ENCODE results near the gene PRDM2.

DNA sequence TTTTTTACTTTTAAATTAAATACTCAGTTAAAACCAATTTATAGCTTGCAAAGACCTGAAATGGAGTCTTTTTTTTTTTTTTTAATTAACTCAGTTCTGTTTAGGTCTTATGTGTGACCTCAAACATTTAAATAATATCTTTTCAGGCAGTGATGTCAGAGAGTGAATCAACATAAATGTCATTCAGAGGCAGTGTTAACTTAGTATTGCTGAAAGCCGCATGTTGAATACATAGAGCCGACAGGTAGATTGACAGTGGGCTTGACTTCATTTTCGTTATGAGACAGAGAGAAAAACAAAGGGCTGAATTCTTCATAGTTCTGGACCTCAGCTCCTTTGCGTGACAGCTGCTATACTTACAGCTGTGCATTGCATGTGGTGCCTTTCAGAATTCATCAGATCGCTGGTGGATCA, 51.5 kb downstream of the PRDM2 start:
- TF ChIP-seq, protein P1, sequence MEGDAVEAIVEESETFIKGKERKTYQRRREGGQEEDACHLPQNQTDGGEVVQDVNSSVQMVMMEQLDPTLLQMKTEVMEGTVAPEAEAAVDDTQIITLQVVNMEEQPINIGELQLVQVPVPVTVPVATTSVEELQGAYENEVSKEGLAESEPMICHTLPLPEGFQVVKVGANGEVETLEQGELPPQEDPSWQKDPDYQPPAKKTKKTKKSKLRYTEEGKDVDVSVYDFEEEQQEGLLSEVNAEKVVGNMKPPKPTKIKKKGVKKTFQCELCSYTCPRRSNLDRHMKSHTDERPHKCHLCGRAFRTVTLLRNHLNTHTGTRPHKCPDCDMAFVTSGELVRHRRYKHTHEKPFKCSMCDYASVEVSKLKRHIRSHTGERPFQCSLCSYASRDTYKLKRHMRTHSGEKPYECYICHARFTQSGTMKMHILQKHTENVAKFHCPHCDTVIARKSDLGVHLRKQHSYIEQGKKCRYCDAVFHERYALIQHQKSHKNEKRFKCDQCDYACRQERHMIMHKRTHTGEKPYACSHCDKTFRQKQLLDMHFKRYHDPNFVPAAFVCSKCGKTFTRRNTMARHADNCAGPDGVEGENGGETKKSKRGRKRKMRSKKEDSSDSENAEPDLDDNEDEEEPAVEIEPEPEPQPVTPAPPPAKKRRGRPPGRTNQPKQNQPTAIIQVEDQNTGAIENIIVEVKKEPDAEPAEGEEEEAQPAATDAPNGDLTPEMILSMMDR (IDR thresholded peaks at IDR 0.05): no peak
- no peak for TF ChIP-seq POLR2AphosphoS5 (IDR thresholded peaks at IDR 0.05)
- no peak for TF ChIP-seq POLR2A (IDR thresholded peaks at IDR 0.05)
- no peak for TF ChIP-seq EP300 (IDR thresholded peaks at IDR 0.05)

All from suprapubic skin (tissue), 4 donors.